Neural cell (in vitro differentiated cells): ENCODE measurements around the gene PPP1R12B. TPM values are rescaled to one million over a fixed set of nuclear protein-coding genes. Genes with fewer than 3 reads are reported as not detected.
"Not testable (repeated sequence)": the region's sequence is repeated elsewhere in the genome, so short reads cannot be mapped to it uniquely, and the experiment has no call there.

ENCODE experiments used
- H2AFZ ChIP-seq: fragments of 200-600, 300-800 bp; sonication (generic), shearing (Covaris generic); 2 replicates; pipeline ENCODE4 v1.6.0; 2014; ENCODE audit warnings: low read depth, mild to moderate bottlenecking, antibody characterized with exemption, low read length, moderate library complexity
- H3F3A ChIP-seq: fragments of 200-600 bp; shearing (Covaris generic); 2 replicates; pipeline ENCODE4 v1.6.1; 2016; ENCODE audit warnings: mild to moderate bottlenecking, moderate library complexity, mixed read lengths, antibody characterized with exemption, low read length; ENCODE audit not compliant: insufficient read depth, poor library complexity, severe bottlenecking
- H3K27ac ChIP-seq: fragments of 200-600, 300-800 bp; sonication (generic), shearing (Covaris generic); 2 replicates; pipeline ENCODE4 v1.5.1; 2014; ENCODE audit warnings: mild to moderate bottlenecking, low read length, moderate library complexity
- H3K27me3 ChIP-seq: fragments of 300-800, 200-600 bp; sonication (generic), shearing (Covaris generic); 2 replicates; pipeline ENCODE4 v1.6.0; 2014; ENCODE audit warnings: mild to moderate bottlenecking, low read depth, low read length, moderate library complexity; ENCODE audit not compliant: insufficient read depth
- H3K36me3 ChIP-seq: fragments of 300-800, 200-600 bp; sonication (generic), shearing (Covaris generic); 2 replicates; pipeline ENCODE4 v1.5.1; 2014; ENCODE audit warnings: mild to moderate bottlenecking, antibody characterized with exemption, low read length, moderate library complexity; ENCODE audit not compliant: insufficient read depth
- H3K4me2 ChIP-seq: fragments of 300-800, 200-600 bp; sonication (generic), shearing (Covaris generic); 2 replicates; pipeline ENCODE4 v1.6.0; 2014; ENCODE audit warnings: mild to moderate bottlenecking, low read length
- H3K4me3 ChIP-seq: fragments of 300-800, 200-600 bp; sonication (generic), shearing (Covaris generic); 2 replicates; pipeline ENCODE4 v1.5.1; 2014; ENCODE audit warnings: mild to moderate bottlenecking, low read length, moderate library complexity
- H3K79me2 ChIP-seq: fragments of 200-600 bp; shearing (Covaris generic); replicated peaks from 2 replicates; pipeline ENCODE4 v1.6.0; 2014; ENCODE audit warnings: mild to moderate bottlenecking, low read length, moderate library complexity; ENCODE audit not compliant: insufficient read depth
- H3K9ac ChIP-seq: fragments of 300-800, 200-600 bp; sonication (generic), shearing (Covaris generic); 2 replicates; pipeline ENCODE4 v1.6.1; 2016; ENCODE audit warnings: mild to moderate bottlenecking, low read length, mixed read lengths
- H3K9me2 ChIP-seq: fragments of 200-600 bp; shearing (Covaris generic); 2 replicates; pipeline ENCODE4 v1.6.1; 2016; ENCODE audit warnings: mild to moderate bottlenecking, low read length, mixed read lengths; ENCODE audit not compliant: insufficient read depth
- H3K9me3 ChIP-seq: fragments of 200-600, 300-800 bp; sonication (generic), shearing (Covaris generic); 2 replicates; pipeline ENCODE4 v1.6.1; 2016; ENCODE audit warnings: mild to moderate bottlenecking, mixed run types, low read length, moderate library complexity, mixed read lengths
- H4K20me1 ChIP-seq: fragments of 200-600 bp; shearing (Covaris generic); 2 replicates; pipeline ENCODE4 v1.6.1; 2016; ENCODE audit warnings: mild to moderate bottlenecking, mixed run types; ENCODE audit not compliant: insufficient read depth
- EP300 ChIP-seq: fragments of 450-650 bp; conservative IDR thresholded peaks from 2 replicates; pipeline ENCODE4 v1.6.1; 2014; ENCODE audit warnings: antibody characterized with exemption, mild to moderate bottlenecking, moderate library complexity; ENCODE audit not compliant: poor library complexity, severe bottlenecking
- EZH2 ChIP-seq: fragments of 200-600, 300-800 bp; shearing (Covaris generic), sonication (generic); IDR thresholded peaks from 2 replicates; pipeline ENCODE4 v1.6.1; 2014; ENCODE audit warnings: antibody characterized with exemption, low read length, borderline replicate concordance, mild to moderate bottlenecking; ENCODE audit not compliant: insufficient read depth, poor library complexity, severe bottlenecking
- MXI1 ChIP-seq: fragments of 450-650 bp; conservative IDR thresholded peaks from 2 replicates; pipeline ENCODE4 v1.6.1; 2014; ENCODE audit warnings: antibody characterized with exemption, mild to moderate bottlenecking; ENCODE audit not compliant: poor library complexity, severe bottlenecking
- POLR2AphosphoS5 ChIP-seq: IDR thresholded peaks from 2 replicates; pipeline ENCODE4 v1.6.1; 2012
- RAD21 ChIP-seq: fragments of 450-650 bp; conservative IDR thresholded peaks from 2 replicates; pipeline ENCODE4 v1.6.1; 2014; ENCODE audit warnings: antibody characterized with exemption, mild to moderate bottlenecking, moderate library complexity
- REST ChIP-seq: IDR thresholded peaks from 2 replicates; pipeline ENCODE4 v1.6.1; 2012; ENCODE audit warnings: borderline replicate concordance
- SMC3 ChIP-seq: fragments of 450-650 bp; conservative IDR thresholded peaks from 2 replicates; pipeline ENCODE4 v1.6.1; 2014; ENCODE audit warnings: antibody characterized with exemption, mild to moderate bottlenecking, moderate library complexity; ENCODE audit not compliant: poor library complexity
- TAF1 ChIP-seq: IDR thresholded peaks from 2 replicates; pipeline ENCODE4 v1.6.1; 2012; ENCODE audit warnings: low read depth
- polyA plus RNA-seq: library from polyadenylated mRNA; depleted of rRNA; stranded (reverse); fragments of >200 nt; gene quantifications from 2 replicates; pipeline ENCODE4 v1.2.3, GENCODE V29; 2014
- TF ChIP-seq, protein P1 (sequence below): fragments of 450-650 bp; IDR thresholded peaks from 2 replicates; pipeline ENCODE4 v1.5.1; 2014; ENCODE audit warnings: antibody characterized with exemption, mild to moderate bottlenecking, moderate library complexity; ENCODE audit not compliant: poor library complexity, severe bottlenecking

The PPP1R12B gene
- polyA plus RNA-seq, 1 donor from 2014 or later: 9.8 TPM

DNA sequence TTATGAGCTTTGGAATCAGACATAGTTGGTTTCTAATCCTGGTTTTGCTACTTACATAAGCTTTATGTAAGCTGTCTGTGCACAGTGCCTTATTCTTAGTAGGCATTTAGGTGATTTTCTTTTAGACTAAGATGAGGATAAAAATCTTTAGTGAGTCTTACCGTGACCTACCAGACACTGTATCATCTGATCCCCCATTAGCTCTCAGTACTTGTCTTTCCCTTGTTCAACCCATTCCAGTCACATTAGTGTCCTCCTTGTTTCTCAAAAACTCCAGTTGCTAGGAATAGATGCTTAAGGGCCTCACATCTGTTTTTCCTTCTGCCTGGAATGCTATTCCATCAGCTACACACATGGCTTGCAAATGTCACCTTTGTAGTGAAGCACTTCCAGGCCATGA, 18.8 kb downstream of the PPP1R12B start:
- H3K4me3 ChIP-seq: no peak overlapping the region
- H4K20me1 ChIP-seq: no peaks in the 10 kb centered on the region
- H3K27ac ChIP-seq: no peak overlapping the region
- H3K79me2 ChIP-seq: no peaks in the 10 kb centered on the region
- H2AFZ ChIP-seq: no peak overlapping the region
- no peaks in the 10 kb centered on the region for H3K9me3 ChIP-seq
- no peaks in the 10 kb centered on the region for H3F3A ChIP-seq
- H3K36me3 ChIP-seq: no peaks in the 10 kb centered on the region
- no peaks in the 10 kb centered on the region for H3K27me3 ChIP-seq
- no peak overlapping the region for H3K9ac ChIP-seq
- no peaks in the 10 kb centered on the region for H3K9me2 ChIP-seq
- TF ChIP-seq REST (no peak), RAD21 (no peak), SMC3 (no peak)
- no peak overlapping the region for H3K4me2 ChIP-seq

DNA sequence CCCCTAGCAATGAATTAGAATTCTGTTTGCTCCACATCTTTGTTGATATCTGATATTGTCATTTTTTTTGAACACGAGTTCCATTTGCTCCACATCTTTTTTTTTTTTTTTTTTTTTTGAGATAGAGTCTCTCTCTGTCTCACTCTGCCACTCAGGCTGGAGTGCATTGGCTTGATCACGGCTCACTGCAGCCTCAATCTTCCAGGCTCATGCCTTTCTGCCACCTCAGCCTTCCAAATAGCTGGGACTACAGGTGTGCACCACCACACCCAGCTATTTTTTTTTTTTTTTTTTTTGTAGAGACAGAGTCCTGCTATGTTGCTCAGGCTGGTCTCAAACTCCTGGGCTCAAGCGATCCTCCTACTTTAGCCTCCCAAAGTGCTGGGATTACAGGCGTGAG, 22.4 kb downstream of the PPP1R12B start:
- H3F3A ChIP-seq, H2AFZ ChIP-seq, H3K9me3 ChIP-seq, H3K79me2 ChIP-seq, H3K9me2 ChIP-seq, H3K9ac ChIP-seq, H3K27ac ChIP-seq, H3K27me3 ChIP-seq, H3K4me3 ChIP-seq, H4K20me1 ChIP-seq, H3K36me3 ChIP-seq, H3K4me2 ChIP-seq: not testable (repeated sequence)

DNA sequence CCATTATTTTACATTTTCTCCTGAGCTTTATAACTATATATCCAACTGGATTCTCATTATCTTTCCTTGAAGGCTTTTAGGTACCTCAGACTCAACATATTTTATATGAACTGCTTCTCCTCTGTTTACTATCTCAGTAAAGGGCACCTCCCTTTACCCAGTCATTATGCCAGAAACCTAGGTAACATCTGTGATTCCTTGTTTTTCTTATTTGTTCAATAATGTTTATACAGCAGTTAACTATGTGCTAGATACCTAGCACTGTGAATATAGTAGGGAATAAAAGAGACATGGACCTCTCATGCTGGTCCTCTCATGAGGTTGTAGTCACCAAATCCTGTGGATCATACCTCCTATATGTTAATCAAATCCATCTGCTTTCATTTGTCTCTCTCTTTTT, 25.6 kb downstream of the PPP1R12B start:
- no peaks in the 10 kb centered on the region for H3K36me3 ChIP-seq
- H3K27me3 ChIP-seq: no peaks in the 10 kb centered on the region
- no peak overlapping the region for H3K27ac ChIP-seq
- no peaks in the 10 kb centered on the region for H3F3A ChIP-seq
- no peak overlapping the region for H3K4me2 ChIP-seq
- no peaks in the 10 kb centered on the region for H4K20me1 ChIP-seq
- no peak overlapping the region for H2AFZ ChIP-seq
- H3K9me3 ChIP-seq: no peaks in the 10 kb centered on the region
- no peak overlapping the region for H3K9ac ChIP-seq
- H3K79me2 ChIP-seq: no peaks in the 10 kb centered on the region
- TF ChIP-seq RAD21 (no peak), MXI1 (no peak), EP300 (no peak), REST (no peak), SMC3 (no peak), TAF1 (no peak), POLR2AphosphoS5 (no peak), EZH2 (no peak)
- TF ChIP-seq, protein P1, sequence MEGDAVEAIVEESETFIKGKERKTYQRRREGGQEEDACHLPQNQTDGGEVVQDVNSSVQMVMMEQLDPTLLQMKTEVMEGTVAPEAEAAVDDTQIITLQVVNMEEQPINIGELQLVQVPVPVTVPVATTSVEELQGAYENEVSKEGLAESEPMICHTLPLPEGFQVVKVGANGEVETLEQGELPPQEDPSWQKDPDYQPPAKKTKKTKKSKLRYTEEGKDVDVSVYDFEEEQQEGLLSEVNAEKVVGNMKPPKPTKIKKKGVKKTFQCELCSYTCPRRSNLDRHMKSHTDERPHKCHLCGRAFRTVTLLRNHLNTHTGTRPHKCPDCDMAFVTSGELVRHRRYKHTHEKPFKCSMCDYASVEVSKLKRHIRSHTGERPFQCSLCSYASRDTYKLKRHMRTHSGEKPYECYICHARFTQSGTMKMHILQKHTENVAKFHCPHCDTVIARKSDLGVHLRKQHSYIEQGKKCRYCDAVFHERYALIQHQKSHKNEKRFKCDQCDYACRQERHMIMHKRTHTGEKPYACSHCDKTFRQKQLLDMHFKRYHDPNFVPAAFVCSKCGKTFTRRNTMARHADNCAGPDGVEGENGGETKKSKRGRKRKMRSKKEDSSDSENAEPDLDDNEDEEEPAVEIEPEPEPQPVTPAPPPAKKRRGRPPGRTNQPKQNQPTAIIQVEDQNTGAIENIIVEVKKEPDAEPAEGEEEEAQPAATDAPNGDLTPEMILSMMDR: no peak
- no peaks in the 10 kb centered on the region for H3K9me2 ChIP-seq
- no peak overlapping the region for H3K4me3 ChIP-seq

DNA sequence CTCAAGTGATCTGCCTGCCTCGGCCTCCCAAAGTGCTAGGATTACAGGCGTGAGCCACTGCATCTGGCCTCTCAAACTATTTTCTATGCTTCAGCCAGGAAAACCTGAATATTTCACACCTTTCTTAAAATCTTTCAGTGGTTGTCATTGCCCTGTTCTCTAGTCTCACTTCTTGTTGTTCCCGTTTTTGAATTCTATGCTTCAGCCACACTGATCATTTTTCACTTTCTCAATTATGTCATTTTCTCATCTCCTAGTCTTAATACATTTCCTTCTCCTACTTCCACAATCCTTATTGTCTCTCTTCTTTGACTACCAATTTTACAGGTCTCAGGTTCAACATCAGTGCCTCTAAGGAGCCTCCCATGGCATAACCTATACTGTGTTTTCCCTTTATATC, 26.7 kb downstream of the PPP1R12B start:
- not testable (repeated sequence) for H3K27ac ChIP-seq, H3K27me3 ChIP-seq, H3F3A ChIP-seq, H3K4me3 ChIP-seq, H3K4me2 ChIP-seq, H4K20me1 ChIP-seq, H3K9ac ChIP-seq, H2AFZ ChIP-seq, H3K9me2 ChIP-seq, H3K79me2 ChIP-seq, H3K9me3 ChIP-seq, H3K36me3 ChIP-seq
